ENCODE data around the gene NOX5. TPM values are rescaled to one million over a fixed set of nuclear protein-coding genes. Genes with fewer than 3 reads are reported as not detected.

The NOX5 gene
- total RNA-seq, 2 experiments from 2014 or later, result not detected

DNA sequence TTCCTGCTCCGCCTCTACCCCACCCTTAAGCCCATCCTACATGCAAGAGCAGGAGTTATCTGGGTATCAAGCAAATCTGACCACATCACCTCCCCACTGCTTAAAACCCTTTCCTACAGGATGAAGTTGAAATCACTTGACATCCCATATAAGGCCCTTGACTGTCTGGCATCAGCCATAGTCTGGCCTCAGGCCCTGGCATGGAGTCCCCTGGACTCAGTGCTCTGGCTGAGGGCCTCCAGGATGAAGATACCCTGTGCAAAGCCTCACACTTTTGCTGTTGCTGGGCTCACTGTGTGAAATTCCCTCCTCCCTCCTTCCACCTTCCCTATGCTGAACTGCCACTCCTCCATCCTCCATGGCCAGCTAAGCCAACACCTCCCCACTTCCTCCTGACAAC lies 80.8 kb downstream of the NOX5 start:
- CTCF ChIA-PET (ENCODE audit: unreplicated experiment), result no interaction called here
- Histone ChIP-seq H4K20me1 (ENCODE audit: insufficient read depth, low read length) (no peaks in the 10 kb centered on the region), H3K9me3 (ENCODE audit: low read length) (no peaks in the 10 kb centered on the region), H3K9me2 (ENCODE audit: insufficient read depth, low read length) (no peaks in the 10 kb centered on the region), H3K79me2 (ENCODE audit: insufficient read depth, low read depth, low read length) (no peaks in the 10 kb centered on the region), H3K4me3 (ENCODE audit: low read depth, low read length, poor library complexity, severe bottlenecking) (no peak overlapping the region), H3K4me2 (ENCODE audit: low read length) (no peak overlapping the region), H3K36me3 (ENCODE audit: insufficient read depth, low read length) (no peaks in the 10 kb centered on the region), H3K4me1 (ENCODE audit: insufficient read depth, low read length, poor library complexity, severe bottlenecking) (no peaks in the 10 kb centered on the region), H3K27ac (ENCODE audit: low read depth, low read length, poor library complexity, severe bottlenecking) (no peak overlapping the region), H2AFZ (ENCODE audit: low read length) (no peak overlapping the region)
- TF ChIP-seq EZH2phosphoT487 (IDR thresholded peaks at IDR 0.05; ENCODE audit: borderline replicate concordance, low read depth, low read length), result no peak
- DNase-seq (ENCODE audit: low spot score), result no peak
- BruUV-seq (replicated peaks), result no TSS peak
- intact Hi-C loops (cut with micrococcal nuclease; ENCODE audit: unreplicated experiment), result no loop called here
- POLR2A ChIA-PET, result no interaction called here

DNA sequence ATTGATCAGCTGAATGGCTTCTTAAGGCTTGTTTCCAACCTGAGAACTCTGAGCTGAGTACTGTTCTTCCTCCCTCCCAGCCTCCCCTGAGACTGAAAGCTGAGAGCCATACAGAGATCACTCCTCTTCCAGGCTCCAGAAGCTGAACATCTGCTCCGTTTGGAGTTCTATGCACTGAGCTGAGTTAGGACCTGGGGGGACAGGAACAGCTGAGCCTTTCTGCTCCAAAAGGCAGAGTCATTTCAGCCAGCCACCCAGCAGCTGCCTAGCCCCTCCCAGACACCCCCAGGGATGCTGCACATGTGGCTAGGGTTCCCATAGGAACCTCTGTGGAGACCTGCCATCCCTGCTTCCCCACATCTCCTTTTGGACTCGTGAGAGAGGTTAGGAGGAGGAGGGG lies 81.7 kb downstream of the NOX5 start:
- POLR2A ChIA-PET, result no interaction called here
- BruUV-seq (replicated peaks), result no TSS peak
- CTCF ChIA-PET (ENCODE audit: unreplicated experiment), result no interaction called here

DNA sequence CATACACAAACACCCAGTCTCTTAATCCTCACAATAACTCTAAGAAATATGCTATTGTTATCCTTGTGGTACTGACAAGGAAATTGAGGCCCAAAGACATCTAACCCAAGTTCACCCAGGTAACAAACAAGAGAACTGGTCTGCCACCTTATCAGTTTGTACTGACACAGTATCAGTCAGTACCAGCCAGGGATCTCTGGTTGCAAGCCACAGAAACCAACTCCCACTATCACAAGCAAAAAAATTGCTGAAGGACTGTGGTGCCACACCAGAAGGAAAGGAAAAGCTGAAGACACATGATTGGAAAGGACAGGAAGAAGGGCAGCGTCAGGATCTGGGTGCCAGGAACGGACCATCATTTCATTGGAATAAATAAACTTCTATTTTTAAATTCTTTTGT lies 82.1 kb downstream of the NOX5 start:
- H3K9me3 ChIP-seq (ENCODE audit: low read length), result no peaks in the 10 kb centered on the region
- CTCF ChIA-PET (ENCODE audit: unreplicated experiment), result no interaction called here
- H3K36me3 ChIP-seq (ENCODE audit: insufficient read depth, low read length), result no peaks in the 10 kb centered on the region
- no peaks in the 10 kb centered on the region for H3K79me2 ChIP-seq (ENCODE audit: insufficient read depth, low read depth, low read length)
- H3K4me3 ChIP-seq (ENCODE audit: low read depth, low read length, poor library complexity, severe bottlenecking), result no peak overlapping the region
- H3K27ac ChIP-seq (ENCODE audit: low read depth, low read length, poor library complexity, severe bottlenecking), result no peak overlapping the region
- H2AFZ ChIP-seq (ENCODE audit: low read length), result no peak overlapping the region
- intact Hi-C loops (cut with micrococcal nuclease; ENCODE audit: unreplicated experiment), result no loop called here
- no peak for DNase-seq (ENCODE audit: low spot score)
- H3K9me2 ChIP-seq (ENCODE audit: insufficient read depth, low read length), result no peaks in the 10 kb centered on the region
- POLR2A ChIA-PET, result no interaction called here
- TF ChIP-seq CTCF (conservative IDR thresholded peaks at IDR 0.05; ENCODE audit: low read length) (no peak), EZH2phosphoT487 (IDR thresholded peaks at IDR 0.05; ENCODE audit: borderline replicate concordance, low read depth, low read length) (no peak)
- BruUV-seq (replicated peaks), result no TSS peak
- no peak overlapping the region for H3K4me2 ChIP-seq (ENCODE audit: low read length)
- H4K20me1 ChIP-seq (ENCODE audit: insufficient read depth, low read length), result no peaks in the 10 kb centered on the region
- H3K4me1 ChIP-seq (ENCODE audit: insufficient read depth, low read length, poor library complexity, severe bottlenecking), result no peaks in the 10 kb centered on the region

More for the DNA sequence above, 81.7 kb downstream of the NOX5 start:
- Histone ChIP-seq H3K4me1 (ENCODE audit: insufficient read depth, low read length, poor library complexity, severe bottlenecking) (no peaks in the 10 kb centered on the region), H3K4me3 (ENCODE audit: low read depth, low read length, poor library complexity, severe bottlenecking) (no peak overlapping the region), H3K27ac (ENCODE audit: low read depth, low read length, poor library complexity, severe bottlenecking) (no peak overlapping the region), H3K79me2 (ENCODE audit: insufficient read depth, low read depth, low read length) (no peaks in the 10 kb centered on the region), H3K4me2 (ENCODE audit: low read length) (no peak overlapping the region), H4K20me1 (ENCODE audit: insufficient read depth, low read length) (no peaks in the 10 kb centered on the region), H3K9me2 (ENCODE audit: insufficient read depth, low read length) (no peaks in the 10 kb centered on the region), H3K9me3 (ENCODE audit: low read length) (no peaks in the 10 kb centered on the region), H2AFZ (ENCODE audit: low read length) (no peak overlapping the region), H3K36me3 (ENCODE audit: insufficient read depth, low read length) (no peaks in the 10 kb centered on the region)
- intact Hi-C loops (cut with micrococcal nuclease; ENCODE audit: unreplicated experiment), result no loop called here
- no peak for TF ChIP-seq CTCF (conservative IDR thresholded peaks at IDR 0.05; ENCODE audit: low read length)
- TF ChIP-seq EZH2phosphoT487 (IDR thresholded peaks at IDR 0.05; ENCODE audit: borderline replicate concordance, low read depth, low read length), result no peak
- DNase-seq (ENCODE audit: low spot score), result no peak

All from OCI-LY7 (cell line).